GM18508 (cell line): ENCODE results near the gene LMNTD2.
"Not testable (repeated sequence)": the region's sequence is repeated elsewhere in the genome, so short reads cannot be mapped to it uniquely, and the experiment has no call there.

ENCODE experiments used
- ATAC-seq: cut with Tn5 transposase; IDR thresholded peaks from one replicate; pipeline ENCODE4 v1.9.1; 2021; ENCODE audit warnings: moderate number of reproducible peaks; ENCODE audit not compliant: insufficient read depth, unreplicated experiment

LMNTD2 gene

DNA sequence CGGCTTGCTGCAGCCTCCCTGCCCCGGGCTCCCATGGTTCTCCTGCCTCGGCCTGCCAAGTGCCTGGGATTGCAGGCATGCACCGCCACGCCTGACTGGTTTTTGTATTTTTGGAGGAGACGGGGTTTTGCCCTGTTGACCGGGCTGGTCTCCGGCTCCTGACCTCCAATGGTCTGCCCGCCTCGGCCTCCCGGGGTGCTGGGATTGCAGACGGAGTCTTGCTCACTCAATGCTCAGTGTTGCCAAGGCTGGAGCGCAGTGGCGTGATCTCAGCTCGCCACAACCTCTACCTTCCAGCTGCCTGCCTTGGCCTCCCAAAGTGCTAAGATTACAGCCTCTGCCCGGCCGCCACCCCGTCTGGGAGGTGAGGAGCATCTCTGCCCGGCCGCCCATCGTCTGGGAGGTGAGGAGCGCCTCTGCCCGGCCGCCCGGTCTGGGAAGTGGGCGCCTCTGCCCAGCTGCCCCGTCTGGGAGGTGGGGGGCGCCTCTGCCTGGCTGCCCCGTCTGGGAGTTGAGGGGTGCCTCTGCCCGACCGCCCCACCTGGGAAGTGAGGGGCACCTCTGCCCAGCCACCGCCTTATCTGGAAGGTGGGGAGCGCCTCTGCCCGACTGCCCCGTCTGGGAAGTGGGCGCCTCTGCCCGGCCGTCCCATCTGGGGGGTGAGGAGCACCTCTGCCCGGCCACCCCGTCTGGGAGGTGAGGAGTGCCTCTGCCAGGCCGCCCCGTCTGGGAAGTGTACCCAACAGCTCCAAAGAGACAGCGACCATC lies 43.4 kb downstream of the LMNTD2 start:
- ATAC-seq, result not testable (repeated sequence)

- ATAC-seq, result no peak
These were observed 44.1 kb downstream of the LMNTD2 start for GRCh38 chr11:516400-516799.

DNA sequence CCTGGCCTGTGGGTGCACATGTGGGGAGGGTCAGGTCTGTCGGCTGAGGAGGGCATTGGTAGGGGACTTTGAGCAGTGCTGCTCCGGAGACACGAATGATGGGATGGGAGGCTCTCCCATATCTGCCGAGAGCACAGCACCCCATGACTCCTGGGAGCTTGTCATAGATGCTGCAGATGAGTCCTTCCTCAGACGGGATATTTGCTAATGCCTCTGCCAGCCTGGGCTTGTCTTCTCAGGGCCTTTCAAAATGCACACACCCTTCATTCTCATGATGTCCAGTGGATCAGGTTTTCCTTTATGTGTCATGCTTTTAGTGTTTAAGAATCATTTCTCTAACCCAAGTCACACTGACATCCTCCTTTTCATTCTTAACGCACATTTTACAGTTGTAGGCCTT lies 45.4 kb downstream of the LMNTD2 start:
- ATAC-seq, result no peak

- ATAC-seq, result no peak
These were observed 45.9 kb downstream of the LMNTD2 start for GRCh38 chr11:514606-515005.

DNA sequence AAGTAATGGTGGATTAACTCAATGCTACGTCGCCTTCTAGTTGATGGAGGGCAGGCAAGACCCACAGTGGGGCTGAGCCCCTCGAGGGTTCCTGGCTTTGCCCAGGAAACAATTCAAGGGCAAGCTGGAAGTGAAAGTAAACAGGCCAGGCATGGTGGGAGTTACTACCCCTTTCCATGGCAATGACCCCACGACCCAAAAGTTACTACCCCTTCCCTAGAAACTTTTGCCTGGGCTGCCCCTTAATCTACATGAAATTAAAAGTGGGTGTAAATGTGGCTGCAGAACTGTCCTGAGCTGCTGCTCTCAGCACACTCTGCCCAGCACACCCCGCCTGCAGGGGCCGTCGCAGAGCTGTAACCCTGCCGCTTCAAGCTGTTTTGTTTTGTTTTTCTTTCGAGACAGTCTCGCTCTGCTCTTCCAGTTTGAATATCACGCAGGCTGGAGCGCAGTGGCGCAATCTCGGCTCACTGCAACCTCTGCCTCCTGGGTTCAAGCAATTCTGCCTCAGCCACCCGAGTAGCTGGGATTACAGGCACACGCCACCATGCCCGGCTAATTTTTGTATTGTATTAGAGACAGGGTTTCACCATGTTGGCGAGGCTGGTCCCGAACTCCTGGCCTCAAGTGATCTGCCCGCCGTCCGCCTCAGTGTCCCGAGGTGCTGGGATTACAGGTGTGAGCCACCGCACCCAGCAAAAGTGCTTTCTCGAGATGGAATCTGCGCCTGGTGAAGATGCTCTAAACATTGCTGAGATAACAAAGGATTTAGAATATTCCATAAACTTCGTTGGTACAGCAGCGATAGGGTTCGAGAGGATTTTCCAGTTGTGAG lies 47.6 kb downstream of the LMNTD2 start:
- ATAC-seq, result no peak

GRCh38 chr11:508956-509355 lies 51.6 kb downstream of the LMNTD2 start:
- no peak for ATAC-seq

GRCh38 chr11:507727-508515 lies 52.6 kb downstream of the LMNTD2 start:
- no peak for ATAC-seq

GRCh38 chr11:506995-507726 lies 53.4 kb downstream of the LMNTD2 start, which contains the start of gene RNH1:
Gene RNH1 (minus strand): TSS chr11:507242. CDS start chr11:502162, 5,080 bp downstream.
- no peak for ATAC-seq

DNA sequence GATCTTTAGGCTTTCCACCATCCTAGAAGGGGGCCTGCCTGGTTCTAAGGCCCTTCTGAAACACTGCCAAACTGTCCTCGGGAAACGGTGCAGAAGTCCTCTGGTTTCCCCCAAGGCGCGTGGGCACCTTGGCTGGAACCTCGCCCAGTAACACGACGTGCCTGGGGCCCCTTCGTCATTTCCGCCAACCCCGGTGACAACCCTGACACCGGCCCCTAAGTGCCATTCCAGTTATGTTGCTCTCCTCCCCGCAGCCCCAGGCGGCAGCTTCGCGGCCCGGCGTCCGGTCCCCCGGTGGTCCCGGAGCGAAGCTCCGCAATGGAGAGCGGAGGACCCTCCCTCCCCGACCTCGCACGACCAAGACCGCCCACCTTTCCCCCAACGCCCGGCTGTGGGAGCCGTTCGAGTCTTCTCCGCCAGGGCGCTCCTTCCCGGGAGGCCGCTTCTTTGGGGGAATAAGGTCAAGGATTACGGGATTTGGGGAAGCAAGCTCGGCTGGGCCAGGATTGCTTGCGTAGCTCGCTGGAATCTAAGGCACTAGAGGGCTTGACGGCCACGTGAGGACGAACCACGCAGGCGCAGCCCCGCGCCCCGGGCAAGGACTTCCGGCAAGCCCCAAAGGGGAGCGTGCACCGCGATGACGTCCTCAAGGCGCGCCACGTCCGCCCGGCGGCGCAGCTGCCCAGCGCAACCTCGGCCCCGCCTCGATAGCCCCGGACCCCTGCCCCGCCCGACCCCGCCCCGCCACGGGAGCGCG lies 54.1 kb downstream of the LMNTD2 start:
- ATAC-seq, result no peak

GRCh38 chr11:504994-505344 lies 55.6 kb downstream of the LMNTD2 start:
- ATAC-seq, result no peak
